AG10803 (cell line): ENCODE measurements around the gene LGR4.
A peak's percentile ranks its signal among the peaks of the same experiment; 100 is the strongest.

Source experiments
- DNase-seq: peaks from one replicate; pipeline ENCODE4 v3.0.0; 2010; ENCODE audit warnings: low read depth
- H3K4me3 ChIP-seq: 2 replicates; pipeline ENCODE4 v1.5.1; 2011; ENCODE audit warnings: mild to moderate bottlenecking, low read length, control low read depth
- TF ChIP-seq, protein P1 (sequence below): conservative IDR thresholded peaks from 2 replicates; pipeline ENCODE4 v1.5.1; 2011; ENCODE audit warnings: mild to moderate bottlenecking, low read length, control low read depth, inconsistent platforms

LGR4 gene

DNA sequence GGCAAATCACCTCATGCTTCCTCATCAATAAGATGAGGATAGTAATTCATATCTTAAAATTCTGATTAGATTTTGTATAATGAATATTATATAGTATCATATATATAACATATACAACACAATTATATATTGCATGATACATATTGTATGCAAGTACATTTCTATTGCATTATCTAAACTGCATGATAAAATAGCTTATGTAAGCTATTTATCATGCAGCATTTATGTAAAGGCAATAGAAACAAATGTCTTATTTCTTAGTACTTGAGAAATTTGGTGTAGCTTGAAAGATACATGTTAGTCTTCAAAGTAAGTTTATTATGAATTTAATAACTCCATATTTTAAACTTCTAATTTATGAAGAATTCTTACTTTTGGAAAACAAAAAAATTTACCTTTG, 28.5 kb upstream of the LGR4 start:
- no peak for DNase-seq
- TF ChIP-seq, protein P1, sequence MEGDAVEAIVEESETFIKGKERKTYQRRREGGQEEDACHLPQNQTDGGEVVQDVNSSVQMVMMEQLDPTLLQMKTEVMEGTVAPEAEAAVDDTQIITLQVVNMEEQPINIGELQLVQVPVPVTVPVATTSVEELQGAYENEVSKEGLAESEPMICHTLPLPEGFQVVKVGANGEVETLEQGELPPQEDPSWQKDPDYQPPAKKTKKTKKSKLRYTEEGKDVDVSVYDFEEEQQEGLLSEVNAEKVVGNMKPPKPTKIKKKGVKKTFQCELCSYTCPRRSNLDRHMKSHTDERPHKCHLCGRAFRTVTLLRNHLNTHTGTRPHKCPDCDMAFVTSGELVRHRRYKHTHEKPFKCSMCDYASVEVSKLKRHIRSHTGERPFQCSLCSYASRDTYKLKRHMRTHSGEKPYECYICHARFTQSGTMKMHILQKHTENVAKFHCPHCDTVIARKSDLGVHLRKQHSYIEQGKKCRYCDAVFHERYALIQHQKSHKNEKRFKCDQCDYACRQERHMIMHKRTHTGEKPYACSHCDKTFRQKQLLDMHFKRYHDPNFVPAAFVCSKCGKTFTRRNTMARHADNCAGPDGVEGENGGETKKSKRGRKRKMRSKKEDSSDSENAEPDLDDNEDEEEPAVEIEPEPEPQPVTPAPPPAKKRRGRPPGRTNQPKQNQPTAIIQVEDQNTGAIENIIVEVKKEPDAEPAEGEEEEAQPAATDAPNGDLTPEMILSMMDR = no peak
- H3K4me3 ChIP-seq = no peak overlapping the region

DNA sequence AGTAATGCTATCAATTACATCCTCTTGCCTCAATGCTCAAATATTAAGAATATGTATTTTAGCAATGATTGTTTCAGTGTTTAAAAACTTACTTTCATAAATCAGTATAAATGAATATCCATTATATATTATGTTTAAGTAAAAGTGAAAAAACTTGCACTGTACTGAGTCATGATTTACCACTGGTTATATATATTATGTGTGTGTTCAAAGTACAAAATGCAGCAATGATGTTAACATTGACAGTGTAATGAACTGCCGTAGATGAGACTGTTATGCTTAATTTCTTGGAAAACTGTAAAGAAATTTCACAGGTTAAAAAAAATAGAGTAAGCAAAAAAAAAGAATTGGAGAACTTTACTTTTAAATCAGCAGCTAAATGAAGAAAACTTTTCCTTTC, 25.3 kb upstream of the LGR4 start:
- no peak overlapping the region for H3K4me3 ChIP-seq
- TF ChIP-seq, protein P1 = no peak
- no peak for DNase-seq

DNA sequence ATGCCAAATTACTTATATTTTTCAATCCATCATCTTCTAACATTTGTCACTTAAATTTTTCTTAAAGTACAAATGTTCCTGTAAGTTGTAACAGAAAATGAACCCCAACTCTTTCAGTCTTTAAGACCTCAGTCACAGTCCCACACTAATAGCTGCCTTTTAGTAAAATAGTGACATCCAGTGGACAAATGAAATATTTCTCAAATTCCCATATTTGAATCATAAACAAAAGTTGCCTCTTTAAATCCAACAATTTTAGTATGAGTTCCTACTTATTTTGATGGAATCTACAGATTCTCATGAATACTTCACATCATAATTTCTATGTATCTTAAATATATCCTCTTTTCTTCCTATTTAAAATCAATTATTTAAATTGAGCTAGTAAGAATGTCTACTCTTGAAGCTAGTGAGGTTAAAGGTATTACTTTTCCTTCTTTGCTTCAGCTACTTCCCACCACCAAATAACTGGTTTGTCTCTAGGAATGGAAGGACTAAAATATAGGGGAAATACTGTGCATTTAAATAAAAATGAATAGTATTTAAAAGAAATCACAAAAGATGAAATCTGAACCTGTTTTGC, 24.8 kb upstream of the LGR4 start:
- TF ChIP-seq, protein P1 = peak; percentile 57
- H3K4me3 ChIP-seq = no peak overlapping the region
- DNase-seq = peak; percentile 30

DNA sequence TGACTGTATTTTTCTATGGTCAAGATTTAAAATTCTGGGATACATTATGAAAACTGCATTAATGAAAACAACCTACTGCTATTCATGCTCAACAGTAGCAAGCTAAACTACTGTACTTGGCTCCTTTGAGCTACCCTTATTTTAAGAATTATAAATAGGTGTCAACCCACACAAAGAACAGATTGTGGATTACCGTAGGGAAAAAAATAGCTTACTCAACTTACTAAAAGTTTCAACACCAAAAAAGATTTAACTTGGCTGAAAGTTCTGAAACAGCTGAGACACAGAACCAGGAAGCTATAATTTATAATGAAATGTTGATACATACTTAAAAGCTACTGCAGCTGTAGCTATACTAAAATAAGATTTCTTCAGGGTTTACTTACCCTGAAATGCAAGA, 23.9 kb upstream of the LGR4 start:
- H3K4me3 ChIP-seq = no peak overlapping the region
- TF ChIP-seq, protein P1 = no peak
- DNase-seq = peak; percentile 71

DNA sequence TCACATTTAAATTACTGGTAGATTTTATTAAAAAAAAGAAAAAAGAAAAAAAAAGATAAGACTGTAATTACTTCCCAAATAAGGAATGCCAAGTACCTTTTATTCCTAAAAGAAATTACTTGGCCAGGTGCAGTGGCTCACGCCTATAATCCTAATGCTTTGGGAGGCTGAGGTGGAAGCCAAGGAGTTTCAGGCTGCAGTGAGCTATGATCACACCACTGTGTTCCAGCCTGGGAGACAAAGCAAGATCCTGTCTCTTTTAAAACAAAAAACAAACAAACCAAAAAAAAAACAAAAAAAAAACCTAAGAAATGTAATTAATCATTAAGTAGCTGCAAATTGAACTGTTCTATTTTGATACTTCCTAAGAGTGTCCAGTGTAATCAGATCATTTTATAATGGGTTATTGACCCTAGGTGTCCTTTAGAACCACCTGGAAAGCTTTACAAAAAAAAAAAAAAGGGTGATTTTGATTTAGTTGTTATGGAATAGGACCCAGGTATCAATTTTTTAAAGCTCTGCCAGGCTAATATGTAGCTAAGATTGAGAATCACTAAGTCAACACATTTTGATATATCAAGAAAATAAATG, 23.2 kb upstream of the LGR4 start:
- H3K4me3 ChIP-seq = no peak overlapping the region
- DNase-seq = no peak
- TF ChIP-seq, protein P1 = no peak

DNA sequence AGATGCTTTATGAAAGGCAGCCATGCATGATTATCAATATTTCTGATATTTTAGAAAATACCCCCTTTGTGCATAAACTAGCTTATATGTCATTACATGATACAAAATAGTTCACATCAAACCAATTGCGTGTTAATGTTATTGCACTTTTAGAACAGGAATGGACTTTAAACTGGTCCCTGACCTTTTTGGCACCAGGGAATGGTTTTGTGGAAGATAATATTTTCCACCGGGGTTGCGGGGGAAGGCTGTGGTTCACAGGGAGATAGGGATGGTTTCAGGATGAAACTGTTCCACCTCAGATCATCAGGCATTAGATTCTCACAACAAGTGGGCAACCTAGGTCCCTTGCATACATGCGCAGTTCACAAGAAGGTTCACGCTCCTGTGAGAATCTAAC, 16.5 kb upstream of the LGR4 start:
- TF ChIP-seq, protein P1 = no peak
- H3K4me3 ChIP-seq = no peak overlapping the region
- DNase-seq = no peak

DNA sequence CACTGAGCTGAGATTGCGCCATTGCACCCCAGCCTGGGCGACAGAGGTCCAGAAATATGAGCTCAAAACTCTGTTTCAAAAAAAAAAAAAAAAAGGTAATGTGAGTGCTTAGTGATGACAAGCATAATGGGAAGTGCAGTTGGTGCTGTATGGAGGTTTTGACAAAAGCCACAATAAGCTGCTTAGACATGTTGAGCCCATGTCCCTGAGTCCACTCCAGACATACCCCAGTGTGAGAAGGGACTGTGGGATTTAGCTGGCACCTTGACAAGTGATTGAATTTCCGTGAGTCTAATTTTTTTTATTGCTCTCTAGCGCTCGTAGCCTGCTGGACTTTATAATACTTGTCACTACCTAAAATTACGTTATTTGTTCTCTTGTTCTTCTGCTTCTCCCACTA, 15.1 kb upstream of the LGR4 start:
- TF ChIP-seq, protein P1 = no peak
- H3K4me3 ChIP-seq = no peak overlapping the region
- no peak for DNase-seq
